ENCODE data around the gene TSNAXIP1. TPM values are rescaled to one million over a fixed set of nuclear protein-coding genes. Genes with fewer than 3 reads are reported as not detected.

TSNAXIP1 gene
- total and polyA plus RNA-seq, 2 donors (not counting 1 experiment from before 2014, with no cell fraction given), result 0.97 to 1.2 TPM

DNA sequence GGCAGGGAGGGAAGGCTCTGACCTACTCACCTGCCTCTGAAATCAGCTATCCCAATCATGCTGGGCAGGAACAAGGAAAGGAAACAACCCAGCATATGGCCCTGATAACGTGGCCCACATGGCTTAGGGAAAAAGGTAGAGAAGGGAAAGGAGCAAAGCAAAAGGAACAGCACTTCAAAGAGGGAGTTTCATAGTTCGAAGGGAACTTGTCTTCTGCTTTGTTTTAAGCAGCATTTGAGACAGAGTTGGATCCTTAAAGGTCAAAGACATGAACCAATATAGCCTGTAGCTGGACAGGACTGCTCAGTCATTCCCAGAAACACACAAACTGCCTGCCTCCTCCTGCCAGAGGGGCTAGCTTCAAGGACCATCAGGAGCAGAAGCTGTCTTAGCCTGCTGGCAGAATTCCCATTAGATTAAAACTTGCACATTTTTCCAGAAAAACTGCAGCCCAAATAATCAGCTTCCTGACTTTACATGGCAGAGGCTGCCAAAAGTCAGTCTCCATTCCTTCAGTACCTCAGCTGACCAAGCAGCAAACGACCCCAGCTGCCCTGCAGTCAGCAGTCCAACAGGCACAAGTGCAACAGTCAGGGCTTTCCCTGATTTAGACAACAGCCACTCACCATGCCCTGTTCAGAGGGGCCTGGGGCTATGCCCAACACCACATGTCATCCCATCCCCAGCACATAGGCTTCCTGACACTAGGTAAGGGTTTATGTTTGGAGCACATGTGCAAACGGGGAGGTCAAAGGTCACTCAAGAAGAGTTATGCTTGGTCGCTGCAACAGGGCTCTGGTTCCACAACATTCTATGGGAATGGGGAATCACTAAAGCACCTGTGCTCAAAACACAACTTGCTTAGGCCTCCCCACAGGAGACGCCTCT lies 32.9 kb upstream of the TSNAXIP1 start:
- Histone ChIP-seq H3K27ac (ENCODE audit: low read length in 2 of 2) (no peak overlapping the region), H3K27me3 (replicated peaks in 1 of 4; ENCODE audit: control extremely low read depth in 1 of 4, control insufficient read depth in 3 of 4, insufficient read depth in 4 of 4, low read length in 3 of 4) (no peaks in the 10 kb centered on the region), H3K4me2 (replicated peaks; ENCODE audit: low read depth, low read length, poor library complexity, severe bottlenecking) (no peak overlapping the region), H2AFZ (ENCODE audit: insufficient read depth, low read depth, low read length, poor library complexity, severe bottlenecking) (no peak overlapping the region), H3K36me3 (replicated peaks in 1 of 2; ENCODE audit: control extremely low read depth in 1 of 2, control insufficient read depth in 1 of 2, extremely low read depth in 1 of 2, insufficient read depth in 2 of 2, low read length in 1 of 2) (peaks cover 3 to 27% of the 10 kb centered on the region in 2 experiments), H3K4me3 (ENCODE audit: control extremely low read depth in 1 of 5, extremely low read depth in 1 of 5, insufficient read depth in 1 of 5, low read depth in 2 of 5, low read length in 4 of 5) (no peak overlapping the region), H4K20me1 (ENCODE audit: control insufficient read depth, insufficient read depth, low read length, poor library complexity, severe bottlenecking) (peaks cover 50% of the 10 kb centered on the region), H3K9ac (ENCODE audit: low read length) (no peak overlapping the region), H3K9me3 (ENCODE audit: control extremely low read depth in 1 of 3, control insufficient read depth in 2 of 3, insufficient read depth in 1 of 3, low read length in 2 of 3) (no peaks in the 10 kb centered on the region), H3K79me2 (ENCODE audit: control insufficient read depth, insufficient read depth, low read length) (peaks cover 91% of the 10 kb centered on the region), H3K4me1 (ENCODE audit: control insufficient read depth in 2 of 2, insufficient read depth in 2 of 2, low read length in 2 of 2) (no peaks in the 10 kb centered on the region)
- ChIA-PET CTCF (interaction anchor here (1.0 kb wide), 1 partner anchor 37 kb away, joined by 3 read pairs; no protein-coding TSS in a partner anchor), POLR2A (no interaction called here)
- Mint-ChIP-seq H3K27me3 (no peaks in the 10 kb centered on the region), H3K4me3 (no peak overlapping the region), H3K9me3 (ENCODE audit: insufficient read depth) (no peaks in the 10 kb centered on the region), H3K27ac (no peak overlapping the region), H3K4me1 (peaks cover 12% of the 10 kb centered on the region)
- intact Hi-C loops (cut with micrococcal nuclease), result no loop called here
- no peak for ATAC-seq (ENCODE audit: low read depth)
- 77% methylated on average over 3 of the region's 6 CpGs for WGBS (ENCODE audit: insufficient coverage)
- no peak for DNase-seq
- TF ChIP-seq, protein P1, sequence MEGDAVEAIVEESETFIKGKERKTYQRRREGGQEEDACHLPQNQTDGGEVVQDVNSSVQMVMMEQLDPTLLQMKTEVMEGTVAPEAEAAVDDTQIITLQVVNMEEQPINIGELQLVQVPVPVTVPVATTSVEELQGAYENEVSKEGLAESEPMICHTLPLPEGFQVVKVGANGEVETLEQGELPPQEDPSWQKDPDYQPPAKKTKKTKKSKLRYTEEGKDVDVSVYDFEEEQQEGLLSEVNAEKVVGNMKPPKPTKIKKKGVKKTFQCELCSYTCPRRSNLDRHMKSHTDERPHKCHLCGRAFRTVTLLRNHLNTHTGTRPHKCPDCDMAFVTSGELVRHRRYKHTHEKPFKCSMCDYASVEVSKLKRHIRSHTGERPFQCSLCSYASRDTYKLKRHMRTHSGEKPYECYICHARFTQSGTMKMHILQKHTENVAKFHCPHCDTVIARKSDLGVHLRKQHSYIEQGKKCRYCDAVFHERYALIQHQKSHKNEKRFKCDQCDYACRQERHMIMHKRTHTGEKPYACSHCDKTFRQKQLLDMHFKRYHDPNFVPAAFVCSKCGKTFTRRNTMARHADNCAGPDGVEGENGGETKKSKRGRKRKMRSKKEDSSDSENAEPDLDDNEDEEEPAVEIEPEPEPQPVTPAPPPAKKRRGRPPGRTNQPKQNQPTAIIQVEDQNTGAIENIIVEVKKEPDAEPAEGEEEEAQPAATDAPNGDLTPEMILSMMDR (IDR thresholded peaks at IDR 0.05), result no peak
- TF ChIP-seq EZH2 (IDR thresholded peaks at IDR 0.05; ENCODE audit: borderline replicate concordance, insufficient read depth, low read depth, low read length, poor library complexity, severe bottlenecking), result no peak

DNA sequence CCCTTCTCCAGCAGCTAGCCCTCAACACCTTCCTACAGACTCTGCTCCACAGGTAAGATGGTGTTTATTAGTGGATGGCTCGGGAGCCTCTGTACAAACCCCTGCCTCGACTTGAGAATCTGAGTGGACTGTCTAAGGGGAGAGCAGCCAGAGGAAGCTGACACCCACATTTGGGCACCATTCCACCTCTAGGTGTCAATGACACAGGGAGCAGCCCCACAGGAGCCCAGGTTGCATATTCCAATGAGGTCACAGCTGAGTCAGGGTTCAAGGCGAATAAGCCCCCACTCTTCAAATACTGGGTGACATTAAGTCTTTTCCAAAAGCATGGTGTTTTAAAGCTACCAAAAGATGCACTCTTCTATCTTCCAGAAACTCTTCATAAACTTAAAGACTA lies 32.2 kb upstream of the TSNAXIP1 start:
- H3K4me3 ChIP-seq (ENCODE audit: control extremely low read depth in 1 of 5, extremely low read depth in 1 of 5, insufficient read depth in 1 of 5, low read depth in 2 of 5, low read length in 4 of 5), result no peak overlapping the region
- Mint-ChIP-seq H3K9me3 (ENCODE audit: insufficient read depth) (no peaks in the 10 kb centered on the region), H3K27ac (no peak overlapping the region), H3K27me3 (no peaks in the 10 kb centered on the region), H3K4me3 (no peak overlapping the region), H3K4me1 (peaks cover 12% of the 10 kb centered on the region)
- H3K9me3 ChIP-seq (ENCODE audit: control extremely low read depth in 1 of 3, control insufficient read depth in 2 of 3, insufficient read depth in 1 of 3, low read length in 2 of 3), result no peaks in the 10 kb centered on the region
- peaks cover 56% of the 10 kb centered on the region for H4K20me1 ChIP-seq (ENCODE audit: control insufficient read depth, insufficient read depth, low read length, poor library complexity, severe bottlenecking)
- CTCF ChIA-PET, result interaction anchor here (1.0 kb wide), 1 partner anchor 37 kb away, joined by 3 read pairs; no protein-coding TSS in a partner anchor
- no peaks in the 10 kb centered on the region for H3K27me3 ChIP-seq (replicated peaks in 1 of 4; ENCODE audit: control extremely low read depth in 1 of 4, control insufficient read depth in 3 of 4, insufficient read depth in 4 of 4, low read length in 3 of 4)
- 100% methylated on average over 3 of the region's 3 CpGs for WGBS (ENCODE audit: insufficient coverage)
- H3K27ac ChIP-seq (ENCODE audit: low read length in 2 of 2), result no peak overlapping the region
- peaks cover 91% of the 10 kb centered on the region for H3K79me2 ChIP-seq (ENCODE audit: control insufficient read depth, insufficient read depth, low read length)
- intact Hi-C loops (cut with micrococcal nuclease), result no loop called here
- H3K4me2 ChIP-seq (replicated peaks; ENCODE audit: low read depth, low read length, poor library complexity, severe bottlenecking), result no peak overlapping the region
- H3K36me3 ChIP-seq (replicated peaks in 1 of 2; ENCODE audit: control extremely low read depth in 1 of 2, control insufficient read depth in 1 of 2, extremely low read depth in 1 of 2, insufficient read depth in 2 of 2, low read length in 1 of 2), result peaks cover 3 to 27% of the 10 kb centered on the region in 2 experiments
- DNase-seq (no peak), ATAC-seq (ENCODE audit: low read depth) (no peak)
- POLR2A ChIA-PET, result no interaction called here
- H3K4me1 ChIP-seq (ENCODE audit: control insufficient read depth in 2 of 2, insufficient read depth in 2 of 2, low read length in 2 of 2), result peaks cover under 1 to 1% of the 10 kb centered on the region in 2 donors
- H3K9ac ChIP-seq (ENCODE audit: low read length), result no peak overlapping the region
- no peak overlapping the region for H2AFZ ChIP-seq (ENCODE audit: insufficient read depth, low read depth, low read length, poor library complexity, severe bottlenecking)
- no peak for TF ChIP-seq EZH2 (IDR thresholded peaks at IDR 0.05; ENCODE audit: borderline replicate concordance, insufficient read depth, low read depth, low read length, poor library complexity, severe bottlenecking)
- TF ChIP-seq, protein P1 (IDR thresholded peaks at IDR 0.05), result no peak

All from B cell (primary cell).